G401 (cell line): Measurements from ENCODE around the gene OR6B2. TPM values are rescaled to one million over a fixed set of nuclear protein-coding genes. Genes with fewer than 3 reads are reported as not detected.
"Not testable (repeated sequence)": the region's sequence is repeated elsewhere in the genome, so short reads cannot be mapped to it uniquely, and the experiment has no call there.

ENCODE experiments used
- DNase-seq: peaks from one replicate; pipeline ENCODE4 v3.0.0-alpha.2; 2015; ENCODE audit warnings: low spot score
- in situ Hi-C: cut with HindIII; loops from 2 replicates; pipeline ENCODE4 v1.10.0; 2016; ENCODE audit warnings: low sequenced_read_pairs, mixed read lengths
- total RNA-seq: library from RNA; depleted of rRNA; stranded (reverse); fragments of >200 nt; shearing (Covaris generic); gene quantifications from 2 replicates; pipeline ENCODE4 v1.2.3, GENCODE V29; 2014; rRNA removed

Gene OR6B2
- total RNA-seq, result not detected in 2 replicates

GRCh38 chr2:240030379-240031094 is at the start of gene OR6B2:
TSS of gene OR6B2 (minus strand) at chr2:240030429. CDS start at chr2:240030429, 0 bp downstream.
- no peak for DNase-seq
- in situ Hi-C loops, result no loop called here

- DNase-seq, result no peak
- in situ Hi-C loops, result no loop called here
Observed at GRCh38 chr2:240078631-240079030, 48.4 kb upstream of the OR6B2 start.

DNA sequence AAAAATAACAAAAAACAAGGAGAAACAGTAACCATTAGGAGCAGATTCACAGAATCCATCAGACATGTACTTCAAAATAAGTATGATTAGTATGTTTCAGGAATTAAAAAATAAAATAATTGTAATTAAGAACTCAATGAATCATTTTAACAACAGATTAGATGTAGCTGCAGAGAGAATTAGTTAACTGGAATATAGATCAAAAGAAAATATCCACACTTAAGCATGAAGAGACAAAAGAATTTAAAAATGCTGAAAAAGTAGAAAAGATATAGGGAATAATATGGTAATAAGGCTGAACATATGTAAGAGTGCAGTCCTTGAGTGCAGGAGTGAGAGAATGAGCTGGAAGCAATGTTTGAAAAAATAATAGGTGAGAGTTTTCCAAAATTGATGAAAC is 47.2 kb upstream of the OR6B2 start:
- DNase-seq, result no peak
- in situ Hi-C loops, result no loop called here

- in situ Hi-C loops, result no loop called here
- DNase-seq, result no peak
Observed at GRCh38 chr2:240074545-240074944, 44.3 kb upstream of the OR6B2 start.

DNA sequence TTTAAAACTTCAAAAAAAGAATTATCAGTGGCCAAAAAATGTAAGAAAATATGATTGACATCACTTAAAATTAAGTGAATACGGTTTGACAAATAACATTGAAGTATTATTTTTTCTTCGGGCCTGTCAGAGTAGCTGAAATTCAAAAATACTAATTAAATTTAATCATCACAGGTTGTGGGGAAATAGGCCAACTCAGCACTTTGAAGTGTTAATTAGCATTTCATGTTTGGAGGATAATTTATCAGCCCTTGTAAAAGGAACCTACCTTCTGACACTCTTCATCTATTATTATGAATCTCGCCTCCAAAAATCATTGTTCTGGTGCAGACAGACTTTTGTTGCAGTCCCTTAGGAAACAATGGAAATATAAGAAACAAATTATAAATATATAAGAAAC is 40.7 kb upstream of the OR6B2 start:
- in situ Hi-C loops, result no loop called here
- DNase-seq, result no peak

GRCh38 chr2:240069829-240070228 is 39.6 kb upstream of the OR6B2 start:
- DNase-seq, result no peak
- in situ Hi-C loops, result no loop called here

GRCh38 chr2:240068193-240068592 is 38.0 kb upstream of the OR6B2 start:
- DNase-seq, result no peak
- in situ Hi-C loops, result no loop called here

DNA sequence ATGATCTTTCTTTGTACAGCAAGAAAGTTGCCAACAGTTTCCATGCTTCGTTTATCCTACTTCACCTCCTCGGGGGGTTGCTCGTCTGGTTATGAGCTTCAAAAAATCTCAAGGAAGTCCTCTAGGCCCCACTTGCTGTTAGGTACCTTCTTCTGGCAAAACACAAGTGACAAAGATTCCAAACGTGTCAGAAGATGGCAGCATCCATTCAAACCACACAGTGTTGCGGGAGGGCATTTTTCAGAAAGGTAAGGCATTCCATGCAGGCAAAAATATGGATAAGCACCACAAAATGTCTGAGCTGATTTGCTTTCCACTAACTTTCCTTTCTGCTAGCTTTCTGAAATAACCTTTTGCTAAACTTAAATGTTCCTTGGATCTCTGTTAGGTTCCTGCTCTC is 36.3 kb upstream of the OR6B2 start:
- no peak for DNase-seq
- in situ Hi-C loops, result no loop called here

- in situ Hi-C loops, result no loop called here
- DNase-seq, result no peak
Observed at GRCh38 chr2:240064898-240065297, 34.7 kb upstream of the OR6B2 start.

GRCh38 chr2:240060977-240061591 is 30.9 kb upstream of the OR6B2 start:
- in situ Hi-C loops, result no loop called here

DNA sequence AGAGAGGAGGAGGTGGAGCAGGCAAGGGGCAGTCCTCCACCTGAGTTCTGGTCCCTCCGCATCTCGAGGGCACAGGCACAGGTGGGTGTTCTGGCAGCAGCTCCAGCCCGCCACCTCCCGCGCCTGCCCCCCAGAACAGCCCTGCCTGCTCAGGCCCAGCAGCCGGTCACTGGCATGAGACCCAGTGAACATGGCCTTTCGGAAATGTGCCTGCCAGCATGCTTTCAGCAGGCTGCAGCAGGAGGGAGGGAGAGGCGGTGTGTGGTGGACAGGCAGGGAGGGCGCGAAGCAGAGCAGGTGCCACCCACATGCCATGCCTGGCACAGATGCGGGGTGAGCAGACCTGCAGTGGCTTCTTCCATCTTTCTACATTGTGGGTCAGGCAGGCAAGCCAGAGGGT is 26.4 kb upstream of the OR6B2 start:
- in situ Hi-C loops, result no loop called here

More at GRCh38 chr2:240060977-240061591, 30.9 kb upstream of the OR6B2 start:
- DNase-seq, result peak; percentile 34

DNA sequence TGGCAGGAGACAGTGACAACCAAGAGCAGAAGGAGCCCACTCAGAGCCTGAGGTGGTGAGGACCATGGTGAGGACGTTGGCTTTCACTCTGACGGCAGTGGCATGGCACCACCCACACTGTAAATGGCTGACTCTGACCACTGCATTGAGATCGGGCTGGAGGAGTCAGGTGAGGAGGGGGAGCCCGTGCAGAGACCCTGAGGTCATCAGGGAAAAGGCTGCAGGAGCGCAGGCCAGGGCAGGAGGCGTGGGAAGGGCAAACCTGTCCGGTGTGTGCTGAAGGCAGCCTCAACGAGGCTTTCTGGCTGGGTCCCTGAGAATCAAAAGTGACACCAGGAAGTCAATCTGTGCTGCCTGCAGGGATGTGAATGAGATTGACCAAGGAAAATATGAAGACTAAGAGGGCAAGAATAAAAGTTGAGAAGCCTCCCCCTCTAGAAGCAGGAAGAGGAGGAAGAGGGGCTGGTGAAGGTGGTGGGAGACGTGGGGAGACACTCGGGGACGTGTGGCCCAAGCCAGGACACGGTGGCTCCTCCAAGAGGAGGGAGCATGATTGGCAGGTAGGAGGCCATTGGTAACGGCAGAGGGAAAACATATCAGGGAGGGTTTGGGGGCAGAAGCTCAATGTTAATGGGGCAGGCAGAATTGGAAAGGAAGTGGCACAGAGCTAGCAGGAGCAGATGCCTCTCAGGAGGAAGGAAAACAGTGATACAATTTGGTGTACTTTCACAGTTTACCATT is 25.1 kb upstream of the OR6B2 start:
- peak; percentile 3 for DNase-seq
- in situ Hi-C loops, result no loop called here

More for the DNA sequence above, 26.4 kb upstream of the OR6B2 start:
- peak; percentile 55 for DNase-seq

- in situ Hi-C loops, result no loop called here
- no peak for DNase-seq
Observed at GRCh38 chr2:240053173-240054155, 23.2 kb upstream of the OR6B2 start, which contains the start of gene OR6B3. TSS of gene OR6B3 (minus strand) at chr2:240053521.

DNA sequence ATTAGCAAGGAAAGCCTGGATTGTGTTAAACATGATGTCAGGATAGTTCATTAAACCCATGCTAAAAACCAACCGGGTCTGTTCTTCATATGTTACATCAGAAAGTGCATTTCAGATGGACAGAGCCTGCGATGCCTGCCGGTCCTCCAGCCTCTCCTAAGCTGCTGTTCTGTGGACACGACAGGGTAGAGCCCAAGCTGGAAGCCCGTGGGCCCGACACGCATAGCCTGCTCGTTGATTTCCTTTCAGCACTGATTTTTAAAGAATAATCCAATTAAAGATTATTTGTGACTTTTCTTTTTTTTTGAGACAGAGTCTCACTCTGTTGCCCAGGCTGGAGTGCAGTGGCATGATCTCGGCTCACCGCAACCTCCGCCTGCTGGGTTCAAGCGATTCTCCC is 22.3 kb upstream of the OR6B2 start:
- in situ Hi-C loops, result no loop called here

GRCh38 chr2:240051697-240052096 is 21.5 kb upstream of the OR6B2 start:
- in situ Hi-C loops, result no loop called here
- no peak for DNase-seq

More for the DNA sequence above, 22.3 kb upstream of the OR6B2 start:
- DNase-seq, result no peak

GRCh38 chr2:240050278-240050677 is 20.0 kb upstream of the OR6B2 start:
- no peak for DNase-seq
- in situ Hi-C loops, result no loop called here

DNA sequence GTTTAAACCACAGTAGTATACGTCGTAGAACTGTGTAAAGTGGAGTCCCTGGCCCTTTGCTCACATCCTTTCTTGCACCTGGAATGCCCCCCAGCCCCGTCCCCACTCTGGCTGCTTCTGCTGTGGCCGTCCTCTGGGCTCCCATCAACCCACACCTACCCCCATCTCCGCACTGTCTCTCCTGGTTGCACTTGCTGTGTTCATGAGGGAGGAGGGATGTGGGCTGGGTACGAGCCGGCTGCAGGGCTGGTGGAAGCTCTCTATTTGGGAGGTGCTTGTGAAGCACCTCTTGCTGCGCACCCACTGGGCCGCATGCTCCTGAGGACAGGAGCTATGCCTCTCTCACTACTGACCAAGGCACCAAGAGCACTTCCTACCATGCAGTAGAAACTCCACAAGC is 18.0 kb upstream of the OR6B2 start:
- in situ Hi-C loops, result no loop called here
- no peak for DNase-seq

- no peak for DNase-seq
- in situ Hi-C loops, result no loop called here
Observed at GRCh38 chr2:240045098-240045497, 14.9 kb upstream of the OR6B2 start.

- DNase-seq, in situ Hi-C loops: not testable (repeated sequence)
Observed at GRCh38 chr2:240044096-240044495, 13.9 kb upstream of the OR6B2 start.
